Parathyroid adenoma (tissue), 2 donors: ENCODE measurements around the gene RPL18.
A peak's percentile ranks its signal among the peaks of the same experiment; 100 is the strongest.

Experiments used
- H2AFZ ChIP-seq: fragments of 300-600 bp; sonication (generic); one replicate; pipeline ENCODE4 v1.7.0; 2017; ENCODE audit warnings: antibody characterized with exemption, mild to moderate bottlenecking
- H3K27ac ChIP-seq: fragments of 300-600 bp; sonication (generic); one replicate; pipeline ENCODE4 v1.7.0; 2017
- H3K27me3 ChIP-seq: fragments of 300-600 bp; sonication (generic); one replicate; pipeline ENCODE4 v1.7.0; 2017; ENCODE audit warnings: low read length; ENCODE audit not compliant: control insufficient read depth, insufficient read depth
- H3K36me3 ChIP-seq: fragments of 300-600 bp; sonication (generic); one replicate; pipeline ENCODE4 v1.7.0; 2017; ENCODE audit warnings: low read length; ENCODE audit not compliant: control insufficient read depth, insufficient read depth
- H3K4me1 ChIP-seq: fragments of 300-600 bp; sonication (generic); one replicate; pipeline ENCODE4 v1.7.0; 2017; ENCODE audit warnings: control low read depth
- H3K4me2 ChIP-seq: fragments of 300-600 bp; sonication (generic); one replicate; pipeline ENCODE4 v1.7.0; 2017; ENCODE audit warnings: low read length
- H3K4me3 ChIP-seq: fragments of 300-600 bp; sonication (generic); one replicate; pipeline ENCODE4 v1.7.0; 2017; ENCODE audit warnings: low read depth, low read length
- H3K79me2 ChIP-seq: fragments of 300-600 bp; sonication (generic); one replicate; pipeline ENCODE4 v1.7.0; 2017; ENCODE audit warnings: control low read depth
- H3K9ac ChIP-seq: fragments of 300-600 bp; sonication (generic); one replicate; pipeline ENCODE4 v1.7.0; 2017; ENCODE audit warnings: mild to moderate bottlenecking
- H3K9me3 ChIP-seq: fragments of 300-600 bp; sonication (generic); one replicate; pipeline ENCODE4 v1.7.0; 2017; ENCODE audit warnings: low read length; ENCODE audit not compliant: control insufficient read depth
- CTCF ChIP-seq: fragments of 300-600 bp; sonication (generic); IDR thresholded peaks from one replicate; pipeline ENCODE4 v1.7.0; 2017; ENCODE audit warnings: antibody characterized with exemption, mild to moderate bottlenecking
- donor health status: primary hyperparathyroidism.

The RPL18 gene

DNA sequence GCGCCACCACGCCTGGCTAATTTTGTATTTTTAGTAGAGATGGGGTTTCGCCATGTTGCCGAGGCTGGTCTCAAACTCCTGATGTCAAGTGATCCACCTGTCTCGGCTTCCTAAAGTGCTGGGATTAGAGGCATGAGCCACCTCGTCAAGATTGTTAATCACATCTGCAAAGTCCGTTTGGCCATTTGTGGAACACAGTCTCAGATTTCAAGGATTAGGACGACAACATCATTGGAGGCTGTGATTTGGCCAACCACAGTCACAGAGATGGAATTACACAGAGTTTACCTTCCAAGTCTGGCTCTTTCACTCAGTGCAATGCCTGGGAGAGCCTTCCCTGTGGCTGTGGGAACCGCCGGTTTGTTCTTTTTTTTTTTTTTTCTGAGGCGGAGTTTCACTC is 49.2 kb downstream of the RPL18 start:
- Histone ChIP-seq H3K4me2 (no peak overlapping the region), H3K4me3 (no peak overlapping the region), H3K9ac (no peak overlapping the region), H2AFZ (peak overlapping the region; percentile 16), H3K27ac (no peak overlapping the region), H3K79me2 (no peaks in the 10 kb centered on the region), H3K9me3 (no peaks in the 10 kb centered on the region), H3K27me3 (no peaks in the 10 kb centered on the region), H3K4me1 (no peaks in the 10 kb centered on the region), H3K36me3 (no peaks in the 10 kb centered on the region)
- TF ChIP-seq CTCF: no peak

DNA sequence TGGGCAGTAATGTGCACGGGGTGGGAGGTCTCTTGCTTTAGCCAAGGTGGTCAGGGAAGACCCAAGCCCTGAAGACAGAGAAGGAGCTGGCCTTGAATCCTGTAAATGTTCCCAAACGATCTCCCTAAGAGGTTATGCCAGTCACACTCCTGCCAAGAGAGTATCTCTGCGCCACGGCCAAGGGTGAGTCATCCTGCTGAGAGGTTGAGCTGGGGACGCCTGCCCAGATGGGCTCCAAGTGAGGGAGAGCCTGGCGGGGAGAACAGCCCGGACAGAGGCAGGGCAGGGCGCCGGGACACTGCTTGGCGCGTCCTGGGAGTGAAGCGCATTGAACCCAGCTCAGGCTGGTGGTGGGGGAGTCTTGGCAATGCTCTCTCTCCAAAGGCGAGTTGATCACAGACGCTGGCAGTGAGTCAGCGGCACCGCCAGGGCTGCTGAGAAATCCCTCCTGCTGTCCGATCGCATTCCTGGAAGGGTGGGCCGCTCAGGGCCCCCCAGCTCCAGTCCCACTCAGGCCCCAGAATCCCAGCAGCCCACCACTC is 50.6 kb downstream of the RPL18 start:
- H3K4me1 ChIP-seq: no peaks in the 10 kb centered on the region
- no peak overlapping the region for H3K4me3 ChIP-seq
- no peak overlapping the region for H2AFZ ChIP-seq
- H3K27me3 ChIP-seq: no peaks in the 10 kb centered on the region
- H3K4me2 ChIP-seq: no peak overlapping the region
- H3K27ac ChIP-seq: no peak overlapping the region
- no peak overlapping the region for H3K9ac ChIP-seq
- no peaks in the 10 kb centered on the region for H3K9me3 ChIP-seq
- no peaks in the 10 kb centered on the region for H3K79me2 ChIP-seq
- no peaks in the 10 kb centered on the region for H3K36me3 ChIP-seq
- no peak for TF ChIP-seq CTCF
